ENCODE results near the gene IRAK4.

Gene IRAK4

DNA sequence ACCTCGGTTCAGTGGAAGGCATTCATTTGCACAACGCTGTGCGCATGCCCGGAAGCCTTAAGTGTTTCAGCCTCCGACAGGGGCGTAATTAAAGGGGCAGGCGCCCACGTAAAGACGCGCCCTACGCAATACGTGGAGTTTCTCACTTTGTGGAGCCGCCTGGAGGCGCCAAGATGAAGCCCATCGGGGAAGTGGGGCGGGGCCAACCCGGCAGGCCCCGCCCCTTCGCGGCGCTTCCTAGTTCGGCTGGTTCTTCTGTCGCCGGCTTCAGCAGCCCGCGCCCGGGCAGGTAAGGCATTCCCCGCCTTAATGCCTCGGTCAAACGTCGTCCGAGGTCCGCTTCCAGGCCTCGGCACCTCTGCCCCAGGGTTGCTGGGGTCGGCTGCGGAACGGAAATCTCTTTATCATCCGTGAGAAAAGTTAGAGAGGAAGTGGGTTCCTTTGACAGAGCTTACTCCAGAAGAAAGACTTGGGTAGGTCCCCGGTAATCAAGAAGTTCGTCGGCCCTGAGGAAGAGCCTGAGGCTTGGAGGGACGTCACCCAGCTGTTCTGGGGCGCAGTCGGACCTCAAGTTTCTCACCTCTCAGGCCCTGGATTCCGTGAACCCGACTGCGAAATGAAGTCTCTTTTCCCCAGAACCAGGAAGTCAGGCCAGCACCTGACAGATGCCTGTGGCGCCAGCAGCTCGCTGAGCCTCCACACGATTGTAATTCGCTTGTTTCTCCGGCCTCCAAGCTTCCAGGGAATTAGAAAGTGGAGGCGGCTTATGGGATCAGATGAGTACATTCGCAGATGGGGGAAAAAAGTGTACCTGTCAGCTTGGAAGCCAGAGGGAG is at the start of gene IRAK4, which contains the start of gene PUS7L:
IRAK4 (plus strand) TSS at position 224 of the 836 bp plus-strand sequence. CDS start 9,161 bp downstream, outside the sequence.
PUS7L (minus strand) TSS at position 63 of the 836 bp plus-strand sequence. CDS start 3,545 bp downstream, outside the sequence.
- peak within 1 kb of the TSS; percentile 96 for H3K4me3 ChIP-seq (ENCODE audit: low read depth, low read length)
- TF ChIP-seq, protein P1, sequence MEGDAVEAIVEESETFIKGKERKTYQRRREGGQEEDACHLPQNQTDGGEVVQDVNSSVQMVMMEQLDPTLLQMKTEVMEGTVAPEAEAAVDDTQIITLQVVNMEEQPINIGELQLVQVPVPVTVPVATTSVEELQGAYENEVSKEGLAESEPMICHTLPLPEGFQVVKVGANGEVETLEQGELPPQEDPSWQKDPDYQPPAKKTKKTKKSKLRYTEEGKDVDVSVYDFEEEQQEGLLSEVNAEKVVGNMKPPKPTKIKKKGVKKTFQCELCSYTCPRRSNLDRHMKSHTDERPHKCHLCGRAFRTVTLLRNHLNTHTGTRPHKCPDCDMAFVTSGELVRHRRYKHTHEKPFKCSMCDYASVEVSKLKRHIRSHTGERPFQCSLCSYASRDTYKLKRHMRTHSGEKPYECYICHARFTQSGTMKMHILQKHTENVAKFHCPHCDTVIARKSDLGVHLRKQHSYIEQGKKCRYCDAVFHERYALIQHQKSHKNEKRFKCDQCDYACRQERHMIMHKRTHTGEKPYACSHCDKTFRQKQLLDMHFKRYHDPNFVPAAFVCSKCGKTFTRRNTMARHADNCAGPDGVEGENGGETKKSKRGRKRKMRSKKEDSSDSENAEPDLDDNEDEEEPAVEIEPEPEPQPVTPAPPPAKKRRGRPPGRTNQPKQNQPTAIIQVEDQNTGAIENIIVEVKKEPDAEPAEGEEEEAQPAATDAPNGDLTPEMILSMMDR (IDR thresholded peaks at IDR 0.05; ENCODE audit: low read depth, low read length): peak; percentile 37

GRCh38 chr12:43711348-43711747 is 47.4 kb upstream of the IRAK4 start:
- TF ChIP-seq, protein P1 (IDR thresholded peaks at IDR 0.05; ENCODE audit: low read depth, low read length): no peak

GRCh38 chr12:43722621-43723020 is 36.1 kb upstream of the IRAK4 start:
- TF ChIP-seq, protein P1 (IDR thresholded peaks at IDR 0.05; ENCODE audit: low read depth, low read length): no peak
- no peak overlapping the region for H3K4me3 ChIP-seq (ENCODE audit: low read depth, low read length)

More at GRCh38 chr12:43711348-43711747, 47.4 kb upstream of the IRAK4 start:
- no peak overlapping the region for H3K4me3 ChIP-seq (ENCODE audit: low read depth, low read length)

DNA sequence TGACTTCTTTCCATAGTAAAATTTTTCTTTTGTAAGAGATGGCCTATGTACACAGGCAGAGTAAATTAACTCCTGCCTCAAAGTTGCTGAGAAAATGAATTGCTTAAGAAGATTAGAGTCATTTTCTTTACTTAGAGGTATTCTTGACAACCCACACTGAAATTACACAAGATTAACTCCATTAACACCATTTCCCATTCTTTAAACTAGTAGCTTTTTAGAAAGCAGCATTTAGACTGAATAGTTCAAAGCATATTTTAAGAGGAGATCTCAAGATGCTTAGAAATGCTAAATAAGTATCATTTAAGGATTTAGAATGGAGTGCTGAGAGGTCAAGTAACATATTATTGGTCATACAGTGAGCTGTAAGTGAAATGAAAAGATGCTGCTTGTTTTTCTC is 35.6 kb upstream of the IRAK4 start:
- TF ChIP-seq, protein P1 (IDR thresholded peaks at IDR 0.05; ENCODE audit: low read depth, low read length): no peak
- no peak overlapping the region for H3K4me3 ChIP-seq (ENCODE audit: low read depth, low read length)

DNA sequence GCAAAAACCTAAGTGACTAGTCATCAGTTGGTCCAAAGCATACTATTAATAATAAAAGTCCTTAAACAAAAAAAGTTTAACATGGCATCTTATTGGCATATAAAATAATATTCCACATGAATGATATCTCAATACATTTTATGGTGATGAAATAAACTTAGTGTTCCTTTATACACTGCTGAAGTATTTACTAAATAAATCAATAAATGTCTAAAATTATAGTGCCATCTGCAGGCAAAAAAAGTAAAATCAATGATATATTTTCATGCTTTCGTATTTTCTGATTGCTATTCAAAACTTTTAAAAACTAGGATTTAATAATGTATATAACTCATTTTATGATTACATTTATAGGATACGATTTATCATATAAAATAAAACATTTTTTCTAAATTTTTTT is 30.6 kb upstream of the IRAK4 start:
- TF ChIP-seq, protein P1 (IDR thresholded peaks at IDR 0.05; ENCODE audit: low read depth, low read length): no peak
- no peak overlapping the region for H3K4me3 ChIP-seq (ENCODE audit: low read depth, low read length)

DNA sequence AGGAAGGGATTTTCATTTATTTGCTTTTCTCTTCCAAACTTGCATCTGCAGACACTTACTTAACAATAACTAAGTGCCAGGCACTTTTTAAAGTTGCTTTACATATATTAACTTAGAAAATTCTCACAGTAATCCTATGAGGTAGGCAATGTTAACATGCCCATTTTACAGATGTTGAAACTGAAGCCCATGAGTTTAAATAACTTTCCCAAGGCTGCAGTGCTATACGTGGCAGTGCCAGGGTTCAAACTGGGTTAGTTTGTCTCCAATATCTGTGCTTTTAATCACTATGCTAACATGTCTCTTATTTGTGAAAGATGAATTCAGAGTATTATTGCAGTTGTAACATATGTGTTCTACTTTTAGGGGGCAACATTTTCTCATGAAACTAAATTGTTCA is 30.1 kb upstream of the IRAK4 start:
- H3K4me3 ChIP-seq (ENCODE audit: low read depth, low read length): no peak overlapping the region
- TF ChIP-seq, protein P1 (IDR thresholded peaks at IDR 0.05; ENCODE audit: low read depth, low read length): no peak

- H3K4me3 ChIP-seq (ENCODE audit: low read depth, low read length): no peak overlapping the region
- TF ChIP-seq, protein P1 (IDR thresholded peaks at IDR 0.05; ENCODE audit: low read depth, low read length): no peak
Measured at GRCh38 chr12:43730283-43730682, 28.5 kb upstream of the IRAK4 start.
